Adrenal gland (tissue), 5 donors: ENCODE data around the gene ZNF593OS.

ENCODE experiments used
- CTCF ChIP-seq, 6 experiments: fragments of 450-650 bp in 4 of 6; fragments of 200-600 bp in 2 of 6; sonication (generic) in 1 of 6; IDR thresholded peaks; 1 replicate in 5 of 6; 2 replicates in 1 of 6; pipeline versions ENCODE4 v1.5.1 to v1.8.0; 2016 to 2021; ENCODE audit warnings: antibody characterized with exemption in 6 of 6, mild to moderate bottlenecking in 2 of 6, moderate library complexity in 1 of 6
- POLR2A ChIP-seq, 2 donors: fragments of 450-650 bp; IDR thresholded peaks; one replicate each; pipeline ENCODE4 v1.6.1; 2017; ENCODE audit warnings: antibody characterized with exemption in 2 of 2, mild to moderate bottlenecking in 2 of 2, moderate library complexity in 1 of 2
- donor health status: DM: no; HTN: no; CAD: no.

GRCh38 chr1:26126321-26127084 is 45.1 kb downstream of the ZNF593OS start:
- TF ChIP-seq CTCF (IDR thresholded peaks at IDR 0.05) (no peak), POLR2A (IDR thresholded peaks at IDR 0.05) (no peak)
